ENCODE data around the gene PLA2G2C.

The PLA2G2C gene

GRCh38 chr1:20183035-20183434 is 3.3 kb downstream of the PLA2G2C start:
- DNase-seq, result no peak

- DNase-seq, result no peak
Measured at GRCh38 chr1:20182415-20182814, 3.9 kb downstream of the PLA2G2C start.

GRCh38 chr1:20180844-20181207 is 5.5 kb downstream of the PLA2G2C start:
- DNase-seq, result no peak

GRCh38 chr1:20180129-20180843 is 6.0 kb downstream of the PLA2G2C start:
- DNase-seq, result no peak

GRCh38 chr1:20179371-20180128 is 6.8 kb downstream of the PLA2G2C start:
- no peak for DNase-seq

GRCh38 chr1:20178634-20179370 is 7.5 kb downstream of the PLA2G2C start:
- DNase-seq, result no peak

GRCh38 chr1:20174937-20175666 is 11.2 kb downstream of the PLA2G2C start:
- no peak for DNase-seq

GRCh38 chr1:20172033-20172590 is 14.2 kb downstream of the PLA2G2C start:
- DNase-seq, result no peak

- no peak for DNase-seq
Measured at GRCh38 chr1:20169932-20170331, 16.4 kb downstream of the PLA2G2C start.

- no peak for DNase-seq
Measured at GRCh38 chr1:20168564-20169491, 17.5 kb downstream of the PLA2G2C start.

GRCh38 chr1:20167126-20167525 is 19.2 kb downstream of the PLA2G2C start:
- DNase-seq, result no peak

GRCh38 chr1:20166051-20166450 is 20.3 kb downstream of the PLA2G2C start:
- DNase-seq, result no peak

GRCh38 chr1:20165522-20165951 is 20.8 kb downstream of the PLA2G2C start:
- no peak for DNase-seq

- no peak for DNase-seq
Measured at GRCh38 chr1:20164694-20165202, 21.6 kb downstream of the PLA2G2C start.

GRCh38 chr1:20160034-20160433 is 26.3 kb downstream of the PLA2G2C start:
- DNase-seq, result no peak

GRCh38 chr1:20158358-20159070 is 27.8 kb downstream of the PLA2G2C start:
- no peak for DNase-seq

GRCh38 chr1:20154301-20154831 is 32.0 kb downstream of the PLA2G2C start:
- DNase-seq, result no peak

GRCh38 chr1:20153000-20153418 is 33.3 kb downstream of the PLA2G2C start:
- no peak for DNase-seq

- no peak for DNase-seq
Measured at GRCh38 chr1:20152599-20152930, 33.8 kb downstream of the PLA2G2C start.

GRCh38 chr1:20151906-20152598 is 34.3 kb downstream of the PLA2G2C start:
- peak; percentile 77 for DNase-seq
